Inferior parietal cortex (tissue), 1 donor: Measurements from ENCODE around the gene AGFG1.

ENCODE experiments used
- DNase-seq: peaks from one replicate; pipeline ENCODE4 v3.0.0-alpha.2; 2016; ENCODE audit errors: extremely low spot score

AGFG1 gene

DNA sequence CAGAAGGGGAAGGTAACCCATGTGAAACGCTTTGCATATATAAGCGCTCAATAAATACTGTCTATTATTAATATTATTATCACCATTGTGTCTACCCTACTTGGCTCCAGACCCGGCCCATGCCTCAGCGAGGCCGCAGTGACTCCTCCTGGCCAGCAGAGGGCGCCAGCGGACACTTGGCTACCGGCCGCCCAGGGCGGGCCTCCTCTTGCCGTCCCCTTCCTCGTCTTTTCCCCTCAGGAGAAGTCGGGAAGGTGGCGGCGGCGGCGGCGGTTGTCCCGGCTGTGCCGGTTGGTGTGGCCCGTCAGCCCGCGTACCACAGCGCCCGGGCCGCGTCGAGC is at the start of gene AGFG1:
Gene AGFG1, plus strand, starts transcription at position 233 of the 341 bp plus-strand sequence. CDS start 266 bp downstream, outside the sequence.
- peak; percentile 87 for DNase-seq

GRCh38 chr2:227423656-227424499 is 48.1 kb upstream of the AGFG1 start:
- no peak for DNase-seq

- DNase-seq: no peak
Observed at GRCh38 chr2:227428731-227429285, 43.1 kb upstream of the AGFG1 start.

DNA sequence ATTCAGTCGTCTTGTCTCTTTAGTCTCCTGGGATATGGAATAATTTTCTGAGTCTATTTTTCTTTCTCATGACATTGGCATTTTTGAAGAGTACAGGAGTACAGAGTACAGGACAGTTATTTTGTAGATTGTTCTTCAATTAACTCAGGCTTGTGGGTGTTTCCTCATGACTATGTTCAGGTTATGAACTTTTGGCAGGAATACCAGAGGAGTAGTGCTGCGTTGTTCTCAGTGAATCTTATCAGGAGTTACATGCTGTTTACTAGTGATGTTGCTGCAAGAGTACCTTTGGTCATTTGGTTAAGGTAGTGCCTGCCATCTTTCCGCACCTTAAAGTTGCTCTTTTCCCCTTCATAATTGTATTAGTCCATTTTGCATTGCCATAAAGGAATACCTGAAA is 41.3 kb upstream of the AGFG1 start:
- no peak for DNase-seq

DNA sequence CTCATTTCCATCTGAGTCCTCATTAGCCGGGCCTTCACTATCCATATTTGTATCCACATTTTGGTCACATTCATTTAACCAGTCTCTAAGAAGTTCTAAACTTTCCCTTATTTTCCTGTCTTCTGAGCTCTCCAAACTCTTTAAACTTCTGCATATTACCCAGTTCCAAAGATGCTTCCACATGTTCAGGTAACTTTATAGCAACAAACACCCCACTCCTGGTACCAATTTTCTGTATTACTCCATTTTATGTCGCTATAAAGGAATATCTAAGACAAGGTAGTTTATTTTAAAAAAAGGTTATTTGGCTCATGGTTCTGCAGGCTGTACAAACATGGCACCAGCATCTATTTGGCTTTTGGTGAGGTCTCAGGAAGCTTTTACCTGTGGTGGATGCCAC is 38.8 kb upstream of the AGFG1 start:
- no peak for DNase-seq

DNA sequence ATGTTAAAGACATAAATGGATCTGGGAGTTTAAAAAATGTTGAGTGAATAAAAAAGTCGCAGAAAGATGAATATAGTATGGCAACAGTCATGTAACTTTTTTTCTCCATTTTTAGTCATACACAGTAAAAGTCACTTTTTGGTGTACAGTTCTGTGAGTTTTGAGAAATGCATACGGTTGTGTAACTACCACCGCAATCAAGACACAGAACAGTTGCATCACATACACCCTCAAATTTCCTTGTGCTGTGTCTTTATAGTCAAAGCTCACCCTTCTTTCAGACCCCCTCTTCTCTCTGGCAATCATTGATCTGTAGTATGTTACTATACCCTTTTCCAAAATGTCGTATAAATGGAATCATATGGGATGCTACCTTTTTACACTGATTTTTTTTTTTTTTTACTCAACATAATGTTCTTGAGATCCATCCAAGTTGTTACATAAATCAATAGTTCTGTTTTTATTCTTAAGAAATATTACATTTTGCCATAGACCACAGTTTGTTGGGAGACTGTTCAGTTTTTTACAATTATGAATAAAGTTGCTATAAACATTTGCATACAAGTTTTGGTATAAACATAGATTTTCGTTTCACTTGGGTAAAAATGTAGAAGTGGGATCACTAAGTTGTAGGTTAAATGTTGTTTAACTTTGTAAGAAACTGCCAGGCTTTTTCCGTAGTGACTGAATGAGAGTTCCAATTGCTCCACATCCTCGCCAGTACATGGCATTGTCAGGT is 35.4 kb upstream of the AGFG1 start:
- no peak for DNase-seq

DNA sequence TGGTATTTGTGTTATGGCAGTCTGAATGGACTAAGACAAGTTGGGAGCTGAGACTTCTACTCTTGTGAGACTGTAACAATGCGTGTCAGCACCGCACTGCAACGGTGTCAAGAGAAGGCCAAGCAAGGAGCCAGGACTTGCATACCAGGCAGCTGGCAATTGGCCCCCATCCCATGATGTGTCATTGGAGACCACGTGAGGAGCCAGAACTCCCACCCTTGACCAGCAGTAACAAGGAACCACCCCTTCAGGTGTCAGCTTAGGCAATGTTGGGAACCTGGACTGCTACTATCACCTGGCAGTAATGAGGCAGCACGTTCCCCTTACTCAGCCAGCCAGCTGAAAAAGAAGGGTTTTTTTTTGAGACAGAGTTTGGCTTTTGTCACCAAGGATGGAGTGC is 32.7 kb upstream of the AGFG1 start:
- no peak for DNase-seq

DNA sequence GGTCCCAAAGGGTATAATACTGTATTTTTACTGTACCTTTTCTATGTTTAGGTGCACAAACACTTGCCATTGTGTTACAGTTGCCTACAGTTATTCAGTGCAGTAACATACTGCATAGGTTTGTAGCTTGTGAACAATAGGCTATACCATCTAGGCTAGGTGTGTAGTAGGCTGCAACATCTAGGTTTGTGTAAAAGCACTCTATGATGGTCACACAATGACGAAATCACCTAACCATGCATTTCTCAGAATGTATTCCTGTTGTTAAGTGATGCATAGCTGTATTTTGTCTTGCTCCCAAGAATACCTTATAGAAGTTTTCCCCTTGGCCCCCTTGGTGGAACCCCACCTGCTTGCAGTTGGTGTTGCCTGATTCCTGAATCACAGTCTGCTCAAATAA is 29.3 kb upstream of the AGFG1 start:
- DNase-seq: no peak

DNA sequence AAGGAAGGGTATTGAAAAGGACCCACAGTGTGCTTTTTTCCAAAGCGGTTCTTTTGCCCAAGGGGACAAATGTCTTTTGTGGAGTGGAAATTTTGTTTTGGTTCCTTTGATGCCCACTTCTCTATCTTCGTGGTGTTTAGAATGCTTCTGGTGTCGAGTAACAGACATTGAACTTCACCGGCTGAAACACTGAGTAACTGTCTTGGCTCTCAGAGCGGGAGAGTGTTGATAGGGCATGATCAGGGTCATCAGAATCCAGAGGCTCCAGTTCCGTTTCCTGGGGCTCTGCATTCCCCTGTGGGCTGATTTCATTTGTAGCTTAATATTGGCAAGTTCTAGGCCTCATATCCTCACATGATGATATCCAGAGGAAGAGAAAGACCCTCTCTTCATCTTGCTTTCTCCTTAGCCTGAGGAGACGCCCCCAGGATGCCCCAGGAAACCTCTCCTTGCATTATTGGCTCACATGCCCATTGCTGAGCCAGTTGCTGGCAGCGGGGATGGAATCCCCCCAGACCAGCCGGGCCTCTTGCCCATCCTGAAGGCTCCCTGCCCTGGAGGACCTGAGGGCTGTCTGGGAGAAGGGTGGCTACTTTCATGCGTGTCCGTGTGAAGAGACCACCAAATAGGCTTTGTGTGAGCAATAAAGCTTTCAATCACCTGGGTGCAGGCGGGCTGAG is 27.9 kb upstream of the AGFG1 start:
- no peak for DNase-seq

GRCh38 chr2:227447606-227448005 is 24.4 kb upstream of the AGFG1 start:
- DNase-seq: no peak

GRCh38 chr2:227450311-227450841 is 21.6 kb upstream of the AGFG1 start:
- DNase-seq: no peak

- DNase-seq: no peak
Observed at GRCh38 chr2:227450926-227451654, 20.9 kb upstream of the AGFG1 start.

GRCh38 chr2:227451655-227451992 is 20.3 kb upstream of the AGFG1 start:
- no peak for DNase-seq

DNA sequence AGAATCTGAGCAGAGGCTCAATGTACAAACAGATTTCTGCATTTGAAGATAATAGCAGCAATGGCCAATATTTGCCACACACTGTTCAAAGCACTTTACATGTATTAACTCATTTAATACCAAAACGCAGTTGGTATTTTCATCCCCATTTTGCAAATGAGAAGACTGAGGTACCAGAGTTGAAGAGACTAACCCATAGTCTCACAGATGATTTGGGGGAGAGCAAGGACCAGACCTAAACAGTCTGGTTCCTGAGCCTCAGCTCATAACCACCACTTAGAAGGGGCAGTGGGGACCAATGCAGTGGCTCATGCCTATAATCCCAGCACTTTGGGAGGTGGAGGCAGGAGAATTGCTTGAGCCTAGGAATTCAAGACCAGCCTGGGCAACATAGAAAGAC is 18.1 kb upstream of the AGFG1 start:
- DNase-seq: no peak

GRCh38 chr2:227454323-227454860 is 17.6 kb upstream of the AGFG1 start:
- DNase-seq: no peak

DNA sequence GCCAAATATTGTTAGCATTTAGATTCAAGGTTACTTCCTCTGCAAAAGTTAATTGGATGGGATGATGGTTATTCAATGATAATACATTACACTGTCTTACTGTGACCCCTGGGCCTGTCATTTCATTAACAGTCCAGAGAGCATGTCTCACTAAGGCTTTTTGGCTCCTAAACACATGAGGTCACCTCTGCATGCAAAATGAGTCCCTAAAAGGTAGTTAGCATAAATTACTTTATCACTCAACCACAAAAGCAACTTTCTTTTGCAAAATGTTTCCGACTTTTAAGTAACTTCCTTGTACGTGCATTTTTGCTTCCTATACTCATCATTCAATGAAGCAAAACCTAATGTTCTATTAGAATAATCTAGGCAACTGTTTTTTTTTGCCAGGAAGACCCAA is 16.8 kb upstream of the AGFG1 start:
- no peak for DNase-seq

DNA sequence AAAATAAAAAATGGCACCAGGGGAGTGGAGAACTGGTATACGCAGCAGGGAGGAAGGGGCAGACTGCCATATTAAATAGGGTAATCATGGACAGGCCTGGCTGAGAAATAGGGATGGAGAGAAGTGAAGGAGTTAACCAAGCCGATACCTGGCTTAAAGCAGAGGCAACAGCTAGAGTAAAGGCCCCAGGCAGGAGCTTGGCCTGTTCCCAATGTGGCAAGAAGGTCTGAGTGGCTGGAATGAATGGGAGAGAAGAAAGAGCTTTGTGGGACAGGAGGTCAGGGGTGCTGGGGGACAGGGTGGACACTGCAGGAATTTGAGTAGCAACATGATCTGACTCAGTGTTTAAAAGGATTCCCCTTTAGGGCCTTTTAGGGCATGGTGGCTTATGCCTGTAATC is 15.9 kb upstream of the AGFG1 start:
- no peak for DNase-seq

- no peak for DNase-seq
Observed at GRCh38 chr2:227456772-227457171, 15.2 kb upstream of the AGFG1 start.

GRCh38 chr2:227460070-227460485 is 11.9 kb upstream of the AGFG1 start:
- DNase-seq: no peak

DNA sequence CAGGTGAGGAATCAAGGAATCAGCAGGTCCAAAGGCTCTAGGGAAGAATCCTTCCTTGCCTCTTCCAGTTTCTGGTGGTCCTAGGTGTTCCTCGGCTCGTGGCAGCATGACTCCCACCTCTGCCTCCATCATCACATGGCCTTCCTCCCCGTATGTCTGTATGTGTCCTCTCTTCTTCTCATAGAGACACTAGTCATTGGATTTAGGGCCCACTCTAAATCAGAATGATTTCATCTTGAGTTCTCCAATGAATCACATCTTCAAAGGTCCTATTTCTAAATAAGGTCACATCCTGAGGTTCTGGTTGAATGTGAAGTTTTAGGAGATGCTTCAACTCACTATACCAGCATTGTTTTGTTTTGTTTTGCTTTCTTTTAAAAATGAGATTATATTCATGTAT is 11.1 kb upstream of the AGFG1 start:
- no peak for DNase-seq

DNA sequence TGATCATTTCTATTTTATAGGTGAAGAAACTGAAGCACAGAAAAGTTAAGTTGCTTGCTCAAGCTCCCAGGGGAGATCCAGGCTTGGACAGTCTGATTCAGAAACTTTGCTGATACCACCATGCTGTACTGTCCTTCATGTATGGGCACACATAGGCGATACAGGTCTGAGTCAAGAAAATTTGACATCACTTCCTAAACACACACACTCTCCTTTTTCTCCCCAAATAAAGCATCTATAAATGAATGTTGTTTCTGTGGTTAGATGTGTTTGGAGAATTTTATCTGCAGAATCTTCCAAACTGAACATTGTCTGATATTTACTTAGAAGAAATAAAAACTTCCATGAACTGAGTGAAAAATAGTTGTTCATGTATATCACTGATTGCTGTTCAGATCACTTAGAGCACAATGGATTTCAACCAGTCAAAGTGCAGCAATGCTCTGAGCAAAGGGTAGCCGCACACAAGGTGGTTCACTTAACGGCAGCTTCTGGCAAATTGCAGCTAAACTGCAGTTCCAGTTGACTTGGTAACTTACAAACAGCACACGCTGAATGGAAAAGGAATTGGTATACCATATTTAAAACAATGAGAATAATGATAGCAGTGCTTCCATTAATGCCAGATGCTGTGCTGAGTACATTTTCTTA is 10.0 kb upstream of the AGFG1 start:
- DNase-seq: no peak
